GM12878 (cell line): ENCODE results near the gene PEX1. TPM values are rescaled to one million over a fixed set of nuclear protein-coding genes. Genes with fewer than 3 reads are reported as not detected.
"Not testable (repeated sequence)": the region's sequence is repeated elsewhere in the genome, so short reads cannot be mapped to it uniquely, and the experiment has no call there.

Source experiments
- ATAC-seq: fragments of 200-7000 bp; cut with Tn5 transposase; 3 replicates; pipeline ENCODE4 v1.9.1; 2020; ENCODE audit warnings: mild to moderate bottlenecking, moderate library complexity
- BruUV-seq: library from RNA; stranded (reverse); fragments of 400-500 nt; replicated peaks from 2 replicates; lab custom pipeline; 2021; lab: Mats Ljungman, UMichigan
- CTCF ChIA-PET: fragments of 300-600 bp; sonication (Branson Sonifier 250); formaldehyde crosslinking; extraction: SDS; loops from one replicate; lab custom pipeline; 2021; ENCODE audit warnings: inconsistent platforms; lab: Yijun Ruan, JAX
- POLR2A ChIA-PET: fragments of 350-600 bp; formaldehyde crosslinking; extraction: SDS; loops from one replicate; lab custom pipeline; 2021; ENCODE audit warnings: inconsistent platforms; lab: Charles Lee
- RAD21 ChIA-PET: fragments of 300-600 bp; sonication (Branson Sonifier 250); formaldehyde crosslinking; loops from one replicate; lab custom pipeline; 2023; ENCODE audit warnings: antibody characterized with exemption; ENCODE audit not compliant: unreplicated experiment; lab: Charles Lee
- SMC1A ChIA-PET: fragments of 300-600 bp; sonication (Branson Sonifier 250); formaldehyde crosslinking; loops from one replicate; lab custom pipeline; 2023; ENCODE audit not compliant: unreplicated experiment, uncharacterized antibody; lab: Charles Lee
- DNase-seq: peaks from one replicate; pipeline ENCODE4 v3.0.0-alpha.2; 2011; ENCODE audit warnings: low read depth, low spot score
- FAIRE-seq: peaks from 3 replicates; lab custom pipeline; 2011; peaks lifted over from hg19 to GRCh38; lab: Jason Lieb, UNC
- H2AFZ ChIP-seq: 2 replicates; pipeline ENCODE4 v1.6.0; 2011; ENCODE audit warnings: low read depth, low read length, control low read depth; ENCODE audit not compliant: control insufficient read depth
- H3K27ac ChIP-seq: 2 replicates; pipeline ENCODE4 v1.5.1; 2011; ENCODE audit warnings: control low read depth; ENCODE audit not compliant: control insufficient read depth, insufficient read depth
- H3K27me3 ChIP-seq, 2 experiments: replicated peaks in 1 of 2; 2 replicates each; pipeline versions ENCODE4 v1.6.0 to v1.6.1; 2011; ENCODE audit warnings: low read length in 1 of 2; ENCODE audit not compliant: control insufficient read depth in 2 of 2, insufficient read depth in 2 of 2
- H3K36me3 ChIP-seq, 2 experiments: 2 replicates each; pipeline ENCODE4 v1.5.1; 2011; ENCODE audit warnings: low read length in 1 of 2; ENCODE audit not compliant: control insufficient read depth in 2 of 2, insufficient read depth in 2 of 2
- H3K4me1 ChIP-seq: 2 replicates; pipeline ENCODE4 v1.6.1; 2011; ENCODE audit warnings: mild to moderate bottlenecking, low read length, moderate library complexity, mixed read lengths; ENCODE audit not compliant: control insufficient read depth, insufficient read depth
- H3K4me2 ChIP-seq: 2 replicates; pipeline ENCODE4 v1.6.0; 2011; ENCODE audit warnings: control low read depth; ENCODE audit not compliant: control insufficient read depth, insufficient read depth
- H3K4me3 ChIP-seq: fragments of 200-600 bp; sonication (generic); 2 replicates; pipeline ENCODE4 v1.5.1; 2016
- H3K79me2 ChIP-seq: 2 replicates; pipeline ENCODE4 v1.6.0; 2011; ENCODE audit warnings: low read length; ENCODE audit not compliant: control insufficient read depth, insufficient read depth
- H3K9ac ChIP-seq: 2 replicates; pipeline ENCODE4 v1.8.0; 2011; ENCODE audit warnings: low read length, control low read depth, mixed read lengths; ENCODE audit not compliant: control insufficient read depth, insufficient read depth
- H3K9me3 ChIP-seq: replicated peaks from 3 replicates; pipeline ENCODE4 v1.5.1; 2011; ENCODE audit warnings: mild to moderate bottlenecking, low read length; ENCODE audit not compliant: control insufficient read depth, insufficient read depth
- H4K20me1 ChIP-seq: 2 replicates; pipeline ENCODE4 v1.6.0; 2011; ENCODE audit not compliant: control insufficient read depth, insufficient read depth
- BACH1 ChIP-seq: fragments of 450-650 bp; IDR thresholded peaks from 2 replicates; pipeline ENCODE4 v1.6.1; 2017; ENCODE audit warnings: mild to moderate bottlenecking, borderline replicate concordance
- CEBPB ChIP-seq, 2 experiments: fragments of 150-350 bp in 1 of 2; IDR thresholded peaks; 2 replicates each; pipeline ENCODE4 v1.6.1; 2012 to 2014; ENCODE audit warnings: low read depth in 2 of 2, low read length in 2 of 2, borderline replicate concordance in 1 of 2, inconsistent platforms in 1 of 2
- REST ChIP-seq: IDR thresholded peaks from 2 replicates; pipeline ENCODE4 v1.6.1; 2012; ENCODE audit warnings: mild to moderate bottlenecking, low read depth, low read length
- RUNX3 ChIP-seq: IDR thresholded peaks from 2 replicates; pipeline ENCODE4 v1.6.1; 2012; ENCODE audit warnings: low read length, inconsistent platforms
- STAT1 ChIP-seq: fragments of 450-650 bp; conservative IDR thresholded peaks from 2 replicates; pipeline ENCODE4 v1.6.1; 2014; ENCODE audit warnings: antibody characterized with exemption, mild to moderate bottlenecking
- SUPT20H ChIP-seq: IDR thresholded peaks from 2 replicates; pipeline ENCODE4 v1.6.1; 2011; ENCODE audit warnings: low read depth, mild to moderate bottlenecking, low read length, moderate library complexity, borderline replicate concordance; ENCODE audit not compliant: control insufficient read depth
- TBL1XR1 ChIP-seq: IDR thresholded peaks from 2 replicates; pipeline ENCODE4 v1.6.1; 2012; ENCODE audit warnings: low read depth, low read length, improper control_type of control experiment
- TCF3 ChIP-seq: IDR thresholded peaks from 2 replicates; pipeline ENCODE4 v1.6.1; 2012; ENCODE audit warnings: low read depth, mild to moderate bottlenecking, low read length, borderline replicate concordance; ENCODE audit not compliant: insufficient read depth
- WGBS: methylation state at CpG from one replicate; pipeline ENCODE4 v1.1.6; 2016; ENCODE audit warnings: low lambda C conversion rate; ENCODE audit not compliant: insufficient replicate concordance, insufficient coverage; ENCODE audit errors: missing lambda C conversion rate; 5-methylcytosine and 5-hydroxymethylcytosine counted together
- in situ Hi-C: fragments of 300-500 bp; cut with MboI; formaldehyde crosslinking; loops from 9 replicates; pipeline ENCODE4 v1.14.3; 2018; ENCODE audit warnings: mixed read lengths
- intact Hi-C: fragments of 100-400 bp; cut with micrococcal nuclease; formaldehyde crosslinking; loops from one replicate; pipeline ENCODE4 v1.14.2; 2022; ENCODE audit not compliant: unreplicated experiment
- polyA plus RNA-seq, 11 experiments: library from polyadenylated mRNA; depleted of rRNA in 4 of 11; unstranded in 6 of 11; stranded (reverse) in 5 of 11; fragments of >200 nt; fragmentation: Nextera tagmentation in 4 of 11; fragmentation: Illumina TruSeq in 1 of 11; extraction: Ambion mirVana in 4 of 11; extraction: Trizol in 1 of 11; gene quantifications; 1 replicate in 1 of 11; 2 replicates in 10 of 11; pipeline versions ENCODE4 v1.2.1 to v1.2.3, GENCODE V29; 2011 to 2016; ENCODE audit warnings: inconsistent platforms in 2 of 11, missing spikeins in 2 of 11, low read depth in 1 of 11
- total RNA-seq, 4 experiments: library from RNA; depleted of rRNA in 3 of 4; stranded (reverse); fragments of >200 nt in 3 of 4; fragmentation: Illumina TruSeq in 1 of 4; extraction: Trizol in 1 of 4; gene quantifications; 2 replicates each; pipeline versions ENCODE4 v1.2.1 to v1.2.3, GENCODE V29; 2013 to 2021

Gene PEX1
- total and polyA plus RNA-seq, 10 of the 15 experiments (the other 5 are each of a cell fraction or from before 2014, with no cell fraction given): 6.7 to 22.9 (median 15.4) TPM

GRCh38 chr7:92546856-92547497 is 18.7 kb upstream of the PEX1 start:
- FAIRE-seq (no peak), ATAC-seq (no peak), DNase-seq (no peak)
- H3K9ac ChIP-seq: no peak overlapping the region
- ChIA-PET SMC1A (no interaction called here), RAD21 (no interaction called here), POLR2A (no interaction called here), CTCF (interaction anchor here (1.4 kb wide), 1 partner anchor 9 kb away, joined by 4 read pairs; no protein-coding TSS in a partner anchor)
- intact Hi-C loops: no loop called here
- H3K27me3 ChIP-seq: no peaks in the 10 kb centered on the region
- H3K4me1 ChIP-seq: no peaks in the 10 kb centered on the region
- no peak overlapping the region for H3K4me2 ChIP-seq
- no peak overlapping the region for H3K4me3 ChIP-seq
- H3K79me2 ChIP-seq: no peaks in the 10 kb centered on the region
- no peaks in the 10 kb centered on the region for H4K20me1 ChIP-seq
- H3K27ac ChIP-seq: no peak overlapping the region
- in situ Hi-C loops: no loop called here
- TF ChIP-seq REST (no peak), SUPT20H (no peak), RUNX3 (no peak), TCF3 (no peak), STAT1 (no peak), BACH1 (no peak), TBL1XR1 (no peak), CEBPB (IDR thresholded peaks at IDR 0.05; ENCODE audit: borderline replicate concordance in 1 of 2, low read depth in 2 of 2, low read length in 2 of 2) (no peak)
- H3K36me3 ChIP-seq: no peaks in the 10 kb centered on the region
- no peaks in the 10 kb centered on the region for H3K9me3 ChIP-seq
- BruUV-seq: no TSS peak
- WGBS: 84% methylated on average over 16 of the region's 17 CpGs
- no peak overlapping the region for H2AFZ ChIP-seq

GRCh38 chr7:92545116-92545515 is 16.8 kb upstream of the PEX1 start:
- H3K9me3 ChIP-seq, SMC1A ChIA-PET, BruUV-seq, H4K20me1 ChIP-seq, H3K9ac ChIP-seq, H3K27ac ChIP-seq, H3K79me2 ChIP-seq, H2AFZ ChIP-seq, H3K27me3 ChIP-seq, H3K36me3 ChIP-seq, in situ Hi-C loops, CTCF ChIA-PET, RAD21 ChIA-PET, H3K4me2 ChIP-seq, H3K4me3 ChIP-seq, FAIRE-seq, intact Hi-C loops, DNase-seq, POLR2A ChIA-PET, ATAC-seq, H3K4me1 ChIP-seq: not testable (repeated sequence)
- WGBS: 93% methylated on average over 21 of the region's 30 CpGs
